HG03571 (cell line): ENCODE measurements around the gene CCDC89.
"Not testable (repeated sequence)": the region's sequence is repeated elsewhere in the genome, so short reads cannot be mapped to it uniquely, and the experiment has no call there.

Experiments
- ATAC-seq: cut with Tn5 transposase; IDR thresholded peaks from one replicate; pipeline ENCODE4 v1.9.1; 2021; ENCODE audit not compliant: unreplicated experiment

Gene CCDC89

GRCh38 chr11:85654343-85654742 is 31.7 kb downstream of the CCDC89 start:
- ATAC-seq = not testable (repeated sequence)

GRCh38 chr11:85652786-85653447 is 33.1 kb downstream of the CCDC89 start:
- ATAC-seq = no peak

GRCh38 chr11:85651118-85651517 is 34.9 kb downstream of the CCDC89 start:
- ATAC-seq = no peak

- peak; percentile 100 for ATAC-seq
Observed at GRCh38 chr11:85647604-85648299, 38.2 kb downstream of the CCDC89 start, which contains the start of gene TMEM126A. Gene TMEM126A (plus strand): TSS chr11:85647967. CDS start chr11:85650256, 2,289 bp downstream.

GRCh38 chr11:85647078-85647477 is 38.9 kb downstream of the CCDC89 start:
- ATAC-seq = no peak

GRCh38 chr11:85643191-85643614 is 42.8 kb downstream of the CCDC89 start:
- no peak for ATAC-seq

GRCh38 chr11:85634747-85635146 is 51.2 kb downstream of the CCDC89 start:
- ATAC-seq = no peak
